ENCODE results near the gene PPP1R37.

Gene PPP1R37

DNA sequence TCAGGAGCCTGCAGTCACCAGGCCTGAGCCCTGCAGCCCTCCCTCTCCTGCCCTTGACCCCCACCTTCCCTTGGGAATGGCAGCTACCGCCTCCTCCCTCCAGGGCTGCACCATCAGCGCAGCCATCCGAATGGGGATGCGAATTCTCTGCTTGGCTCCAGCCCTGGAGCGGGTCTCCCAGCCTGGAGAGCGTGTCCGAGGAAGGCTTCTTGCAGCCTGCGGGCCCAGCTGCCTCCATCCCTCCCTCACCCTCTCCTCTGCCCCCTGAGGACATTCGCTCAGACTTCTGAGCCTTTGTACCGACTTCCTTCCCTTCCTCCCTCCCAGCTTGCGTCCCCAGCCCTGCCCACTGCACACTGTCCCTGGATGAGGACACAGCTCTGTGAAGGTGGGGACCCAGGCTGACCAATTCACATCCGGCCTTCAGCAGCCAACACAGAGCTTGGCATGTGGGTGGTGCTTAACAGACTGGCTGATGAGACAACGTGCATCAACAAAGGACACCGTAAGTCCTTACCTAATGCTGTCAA, 73.8 kb downstream of the PPP1R37 start:
- TF ChIP-seq, protein P1, sequence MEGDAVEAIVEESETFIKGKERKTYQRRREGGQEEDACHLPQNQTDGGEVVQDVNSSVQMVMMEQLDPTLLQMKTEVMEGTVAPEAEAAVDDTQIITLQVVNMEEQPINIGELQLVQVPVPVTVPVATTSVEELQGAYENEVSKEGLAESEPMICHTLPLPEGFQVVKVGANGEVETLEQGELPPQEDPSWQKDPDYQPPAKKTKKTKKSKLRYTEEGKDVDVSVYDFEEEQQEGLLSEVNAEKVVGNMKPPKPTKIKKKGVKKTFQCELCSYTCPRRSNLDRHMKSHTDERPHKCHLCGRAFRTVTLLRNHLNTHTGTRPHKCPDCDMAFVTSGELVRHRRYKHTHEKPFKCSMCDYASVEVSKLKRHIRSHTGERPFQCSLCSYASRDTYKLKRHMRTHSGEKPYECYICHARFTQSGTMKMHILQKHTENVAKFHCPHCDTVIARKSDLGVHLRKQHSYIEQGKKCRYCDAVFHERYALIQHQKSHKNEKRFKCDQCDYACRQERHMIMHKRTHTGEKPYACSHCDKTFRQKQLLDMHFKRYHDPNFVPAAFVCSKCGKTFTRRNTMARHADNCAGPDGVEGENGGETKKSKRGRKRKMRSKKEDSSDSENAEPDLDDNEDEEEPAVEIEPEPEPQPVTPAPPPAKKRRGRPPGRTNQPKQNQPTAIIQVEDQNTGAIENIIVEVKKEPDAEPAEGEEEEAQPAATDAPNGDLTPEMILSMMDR (IDR thresholded peaks at IDR 0.05): no peak
- Histone ChIP-seq H3K27me3 (peaks cover 0 to 19% of the 10 kb centered on the region in 2 donors), H3K4me1 (peaks cover 0 to 19% (median 0%) of the 10 kb centered on the region in 4 donors), H3K27ac (no peak overlapping the region), H3K4me3 (no peak overlapping the region), H3K36me3 (no peaks in the 10 kb centered on the region), H3K9me3 (no peaks in the 10 kb centered on the region)
- intact Hi-C loops (cut with DNase I; ENCODE audit: low total_unique reads): no loop called here
- no peak for DNase-seq

DNA sequence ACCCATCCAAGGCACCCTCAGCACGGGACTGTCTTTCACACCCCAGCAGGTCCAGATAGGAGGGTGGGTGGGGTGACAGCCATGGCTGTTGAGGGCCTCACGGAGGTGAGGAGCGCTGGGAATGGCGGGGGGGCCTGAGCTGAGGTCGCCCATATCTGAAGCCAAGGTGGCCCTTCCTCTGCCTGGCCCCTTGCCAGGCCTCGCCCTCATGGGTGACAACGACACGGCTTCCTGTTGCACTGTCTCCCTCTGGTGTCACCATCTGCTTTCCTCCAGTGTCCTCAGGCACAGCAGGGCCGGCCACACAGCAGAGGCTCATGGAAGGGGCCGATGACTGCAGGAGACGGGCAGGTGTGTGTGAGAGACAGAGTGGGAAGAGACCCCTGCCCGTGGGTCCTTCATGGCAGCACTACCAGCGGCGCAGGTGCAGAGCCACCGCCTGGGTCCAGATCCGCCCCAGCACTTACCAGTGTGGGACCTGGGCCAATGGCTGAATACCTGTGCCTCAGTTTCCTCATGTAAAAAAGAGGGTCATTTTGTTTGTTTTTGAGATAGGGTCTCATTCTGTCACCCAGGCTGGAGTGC, 75.9 kb downstream of the PPP1R37 start:
- peaks cover 0 to 12% (median 0%) of the 10 kb centered on the region in 4 donors for H3K4me1 ChIP-seq
- intact Hi-C loops (cut with DNase I; ENCODE audit: low total_unique reads): no loop called here
- H3K9me3 ChIP-seq: no peaks in the 10 kb centered on the region
- DNase-seq: no peak
- H3K4me3 ChIP-seq: no peak overlapping the region
- H3K36me3 ChIP-seq: no peaks in the 10 kb centered on the region
- H3K27me3 ChIP-seq: no peaks in the 10 kb centered on the region
- no peak overlapping the region for H3K27ac ChIP-seq
- TF ChIP-seq, protein P1 (IDR thresholded peaks at IDR 0.05): no peak

DNA sequence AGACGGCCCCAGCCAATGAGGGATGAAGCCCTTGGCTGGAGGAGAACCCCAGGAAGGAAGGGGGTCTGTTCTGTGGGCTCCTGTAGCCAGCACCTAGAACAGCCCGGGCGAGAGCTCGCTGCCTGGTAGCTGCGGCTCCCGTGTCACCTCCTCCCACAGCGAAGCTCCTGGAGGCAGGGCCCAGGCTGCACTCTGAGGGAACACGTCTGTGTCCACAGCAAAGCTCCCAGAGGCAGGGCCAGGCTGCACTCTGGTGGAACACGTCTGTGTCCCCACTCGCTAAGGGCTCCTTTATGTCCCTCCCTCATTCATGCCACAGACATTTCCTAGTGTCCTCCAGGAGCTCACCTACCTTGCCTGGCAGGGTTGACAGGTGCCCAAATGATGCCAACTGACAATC, 76.6 kb downstream of the PPP1R37 start:
- TF ChIP-seq, protein P1 (IDR thresholded peaks at IDR 0.05): no peak
- intact Hi-C loops (cut with DNase I; ENCODE audit: low total_unique reads): no loop called here
- H3K27ac ChIP-seq: no peak overlapping the region
- H3K9me3 ChIP-seq: no peaks in the 10 kb centered on the region
- no peak overlapping the region for H3K4me3 ChIP-seq
- DNase-seq: no peak
- peaks cover 0 to 6% (median 0%) of the 10 kb centered on the region in 4 donors for H3K4me1 ChIP-seq
- H3K27me3 ChIP-seq: no peaks in the 10 kb centered on the region
- no peaks in the 10 kb centered on the region for H3K36me3 ChIP-seq

DNA sequence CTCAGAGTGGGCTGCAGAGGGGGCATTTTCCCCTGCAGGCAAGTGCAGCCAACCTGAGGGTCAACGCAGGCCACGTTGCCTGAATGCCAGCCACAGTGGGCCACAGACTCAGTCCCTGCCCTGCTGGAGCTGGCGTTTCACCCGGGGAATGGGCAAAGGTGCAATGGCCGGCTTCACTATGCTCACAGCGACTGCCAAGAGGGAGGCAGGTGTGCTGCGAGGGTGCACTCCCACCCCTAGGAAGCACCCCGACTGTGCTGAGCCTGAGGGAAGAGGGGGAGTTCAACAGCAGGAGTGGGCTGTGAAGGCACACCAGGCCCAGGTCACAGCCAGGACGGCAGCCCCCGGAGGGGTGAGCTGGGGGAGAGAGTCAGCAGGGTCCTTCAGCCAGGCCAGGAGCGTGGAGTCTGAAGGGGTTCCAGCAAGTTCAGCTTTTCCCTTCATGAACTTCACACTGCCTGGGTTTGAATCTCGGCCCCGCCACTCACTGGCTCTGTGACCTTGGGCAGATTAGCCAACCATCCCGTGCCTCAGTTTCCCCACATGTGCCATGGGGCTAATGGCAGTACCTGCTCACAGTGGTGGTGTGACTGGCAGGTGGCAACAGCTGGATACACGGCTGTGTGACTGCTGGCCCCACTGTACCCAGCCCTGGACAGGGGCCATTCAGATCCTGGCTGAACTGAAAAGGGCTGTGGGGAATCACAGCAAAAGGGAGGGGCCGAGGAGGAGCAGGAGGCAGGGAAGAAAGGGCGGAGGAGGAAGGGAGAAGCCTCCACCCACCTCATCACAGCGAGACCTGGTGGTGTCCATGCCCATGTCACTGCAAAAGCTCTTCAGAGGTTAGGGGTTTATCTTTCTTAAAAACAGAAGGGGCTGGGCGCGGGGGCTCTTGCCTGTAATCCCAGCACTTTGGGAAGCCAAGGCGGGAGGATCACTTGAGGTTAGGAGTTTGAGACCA, 77.4 kb downstream of the PPP1R37 start:
- no peak overlapping the region for H3K27ac ChIP-seq
- no peaks in the 10 kb centered on the region for H3K9me3 ChIP-seq
- H3K36me3 ChIP-seq: no peaks in the 10 kb centered on the region
- no peak overlapping the region for H3K4me3 ChIP-seq
- intact Hi-C loops (cut with DNase I; ENCODE audit: low total_unique reads): no loop called here
- no peaks in the 10 kb centered on the region for H3K27me3 ChIP-seq
- TF ChIP-seq, protein P1 (IDR thresholded peaks at IDR 0.05): no peak
- no peaks in the 10 kb centered on the region for H3K4me1 ChIP-seq
- DNase-seq: no peak

DNA sequence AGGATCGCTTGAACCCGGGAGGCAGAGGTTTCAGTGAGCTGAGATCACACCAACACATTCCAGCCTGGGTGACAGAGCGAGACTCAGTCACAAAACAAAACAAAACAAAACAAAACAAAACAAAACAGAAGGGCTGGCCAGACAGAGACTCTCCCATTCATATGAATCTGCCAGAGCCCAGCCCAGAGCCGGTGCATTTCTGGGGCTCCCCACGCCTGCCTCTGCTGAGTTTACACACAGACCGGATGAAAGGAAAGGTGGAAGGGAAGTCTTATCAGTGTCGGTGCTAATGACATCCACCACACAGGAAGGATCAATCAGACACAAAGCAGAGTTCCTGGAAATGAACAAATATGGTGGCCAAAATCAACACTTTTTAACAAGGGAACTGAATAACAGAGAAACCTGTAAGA, 78.2 kb downstream of the PPP1R37 start:
- intact Hi-C loops (cut with DNase I; ENCODE audit: low total_unique reads): no loop called here
- no peak overlapping the region for H3K4me3 ChIP-seq
- TF ChIP-seq, protein P1 (IDR thresholded peaks at IDR 0.05): no peak
- H3K27ac ChIP-seq: no peak overlapping the region
- DNase-seq: no peak
- H3K27me3 ChIP-seq: no peaks in the 10 kb centered on the region
- no peaks in the 10 kb centered on the region for H3K4me1 ChIP-seq
- H3K9me3 ChIP-seq: no peaks in the 10 kb centered on the region
- H3K36me3 ChIP-seq: no peaks in the 10 kb centered on the region

Measured in tibial artery (tissue), 4 donors.